Psoas muscle (tissue), 8 donors: ENCODE measurements around the gene HTT. TPM values are rescaled to one million over a fixed set of nuclear protein-coding genes. Genes with fewer than 3 reads are reported as not detected.

Experiments used
- ATAC-seq, 4 donors: fragments of 200-7000 bp; cut with Tn5 transposase; one replicate each; pipeline ENCODE4 v1.9.1; 2020; ENCODE audit warnings: moderate library complexity in 3 of 4, mild to moderate bottlenecking in 2 of 4
- DNase-seq, 2 donors: peaks; one replicate each; pipeline ENCODE4 v3.0.0-alpha.2; 2020
- H3K27ac ChIP-seq: fragments of 200-600 bp; one replicate; pipeline ENCODE4 v1.8.0; 2022
- H3K27me3 ChIP-seq, 3 donors: fragments of 200-600 bp in 1 of 3; one replicate each; pipeline versions ENCODE4 v1.6.1 to v1.8.0; 2013 to 2022; ENCODE audit warnings: low read length in 2 of 3, mild to moderate bottlenecking in 2 of 3, moderate library complexity in 1 of 3; ENCODE audit not compliant: insufficient read depth in 3 of 3
- H3K36me3 ChIP-seq, 2 donors: fragments of 200-600 bp in 1 of 2; one replicate each; pipeline versions ENCODE4 v1.6.1 to v1.8.0; 2013 to 2022; ENCODE audit warnings: low read depth in 1 of 2, mild to moderate bottlenecking in 1 of 2, moderate library complexity in 1 of 2; ENCODE audit not compliant: insufficient read depth in 1 of 2
- H3K4me1 ChIP-seq: fragments of 200-600 bp; one replicate; pipeline ENCODE4 v1.8.0; 2022
- H3K4me3 ChIP-seq: fragments of 200-600 bp; one replicate; pipeline ENCODE4 v1.8.0; 2022; ENCODE audit warnings: mild to moderate bottlenecking
- H3K9me3 ChIP-seq: fragments of 200-600 bp; one replicate; pipeline ENCODE4 v1.8.0; 2022
- CTCF ChIP-seq: fragments of 200-600 bp; IDR thresholded peaks from one replicate; pipeline ENCODE4 v1.8.0; 2022; ENCODE audit warnings: antibody characterized with exemption
- WGBS, 3 donors: extraction: QIAGEN DNeasy Blood & Tissue Kit; methylation state at CpG; one replicate each; pipeline versions ENCODE4 v1.1.6 to v1.1.7; 2013; 5-methylcytosine and 5-hydroxymethylcytosine counted together
- intact Hi-C, 2 donors: fragments of 100-400 bp; cut with DNase I; formaldehyde crosslinking; loops; one replicate each; pipeline versions ENCODE4 v1.11.0 to v1.14.2; 2022
- polyA plus RNA-seq, 3 donors: library from polyadenylated mRNA; stranded (reverse); fragments of 200-250 nt; gene quantifications; one replicate each; pipeline ENCODE4 v1.2.3, GENCODE V29; 2013
- total RNA-seq, 4 donors: library from RNA; stranded (reverse); fragmentation: NEBNext Ultra II Directional in 2 of 4; extraction: Animal tissue kit (Norgen Biotek cat#: 25700) in 2 of 4; gene quantifications; one replicate each; pipeline versions ENCODE4 v1.2.1 to v1.2.4, GENCODE V29; 2021 to 2023
- donor health status: healthy with polysubstance abuse.
- donor health status: DM: no; HTN: no; CAD: no; lungs with moderate emphysema.
- donor health status: Bipolar disorder and iron deficiency.
- donor health status: healthy.
- donor health status: DM: yes; HTN: yes; CAD: no.
- donor health status: DM: no; HTN: no; CAD: no.
- donor health status: DM: no; HTN: no; CAD: no.
- donor health status: DM: yes; HTN: yes; CAD: no.

HTT gene
- total and polyA plus RNA-seq, 7 donors: 6.7 to 39.9 (median 29.6) TPM

DNA sequence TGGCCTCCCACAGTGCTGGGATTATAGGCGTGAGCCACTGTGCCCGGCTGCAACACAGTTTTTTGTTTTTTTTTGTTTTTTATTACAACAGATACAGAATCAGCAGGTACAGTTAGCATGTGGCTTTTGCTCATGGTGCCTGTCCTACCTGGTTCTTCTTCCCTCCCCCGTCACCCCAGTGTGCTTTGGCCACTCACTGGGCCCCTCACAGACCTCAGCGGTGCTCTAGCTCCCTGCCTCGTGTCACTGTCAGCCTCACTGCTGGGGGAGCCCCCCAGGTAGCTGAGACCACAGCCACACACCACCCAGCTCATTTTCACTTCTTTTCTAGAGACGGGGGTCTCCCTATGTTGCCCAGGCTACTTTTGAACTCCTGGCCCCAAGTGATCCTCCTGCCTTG is 38.8 kb upstream of the HTT start:
- intact Hi-C loops: loop anchor here (5.0 to 10.0 kb wide), 2 partner anchors 271 to 273 kb away; no protein-coding TSS in a partner anchor
- no peaks in the 10 kb centered on the region for H3K27me3 ChIP-seq
- H3K9me3 ChIP-seq: no peaks in the 10 kb centered on the region
- WGBS, 3 donors: 89 to 94% (median 89%) methylated on average over 6 of the region's 6 CpGs
- no peak overlapping the region for H3K27ac ChIP-seq
- TF ChIP-seq CTCF: no peak
- ATAC-seq: no peak
- DNase-seq: no peak
- H3K4me1 ChIP-seq: peaks cover 8% of the 10 kb centered on the region
- no peak overlapping the region for H3K4me3 ChIP-seq
- no peaks in the 10 kb centered on the region for H3K36me3 ChIP-seq

- Histone ChIP-seq H3K27ac (no peak overlapping the region), H3K4me1 (peaks cover 8% of the 10 kb centered on the region), H3K36me3 (no peaks in the 10 kb centered on the region), H3K4me3 (no peak overlapping the region), H3K9me3 (no peaks in the 10 kb centered on the region), H3K27me3 (no peaks in the 10 kb centered on the region)
- ATAC-seq (no peak), DNase-seq (no peak)
- WGBS, 3 donors: 79 to 82% (median 80%) methylated on average over 21 of the region's 21 CpGs
- intact Hi-C loops: loop anchor here (5.0 to 10.0 kb wide), 2 partner anchors 272 to 274 kb away; no protein-coding TSS in a partner anchor
- no peak for TF ChIP-seq CTCF
These were observed 38.1 kb upstream of the HTT start for GRCh38 chr4:3036131-3036952.

GRCh38 chr4:3037957-3038461 is 36.5 kb upstream of the HTT start:
- no peaks in the 10 kb centered on the region for H3K36me3 ChIP-seq
- TF ChIP-seq CTCF: no peak
- H3K27ac ChIP-seq: no peak overlapping the region
- no peaks in the 10 kb centered on the region for H3K27me3 ChIP-seq
- peak in 2 of 4 donors; percentile 22 to 28 for ATAC-seq
- peak overlapping the region; percentile 32 for H3K4me3 ChIP-seq
- H3K9me3 ChIP-seq: no peaks in the 10 kb centered on the region
- 20 to 28% (median 25%) methylated on average over 6 of the region's 6 CpGs for WGBS, 3 donors
- peaks cover 8% of the 10 kb centered on the region for H3K4me1 ChIP-seq
- intact Hi-C loops: loop anchor here (5.0 to 10.0 kb wide), 2 partner anchors 273 to 276 kb away; no protein-coding TSS in a partner anchor
- peak; percentile 58 to 63 for DNase-seq

GRCh38 chr4:3039706-3040366 is 34.6 kb upstream of the HTT start:
- H3K27me3 ChIP-seq: no peaks in the 10 kb centered on the region
- H3K9me3 ChIP-seq: no peaks in the 10 kb centered on the region
- TF ChIP-seq CTCF: no peak
- no peaks in the 10 kb centered on the region for H3K36me3 ChIP-seq
- peaks cover 8% of the 10 kb centered on the region for H3K4me1 ChIP-seq
- ATAC-seq (no peak), DNase-seq (peak in 1 of 2 donors; percentile 14)
- intact Hi-C loops: loop anchor here (5.0 to 10.0 kb wide), 3 partner anchors 73 to 278 kb away; no protein-coding TSS in a partner anchor
- H3K27ac ChIP-seq: no peak overlapping the region
- WGBS, 3 donors: 88 to 91% (median 89%) methylated on average over 8 of the region's 8 CpGs
- H3K4me3 ChIP-seq: no peak overlapping the region
